Vagina (tissue), 2 donors: ENCODE data around the gene LY6G5B. TPM values are rescaled to one million over a fixed set of nuclear protein-coding genes. Genes with fewer than 3 reads are reported as not detected.
A peak's percentile ranks its signal among the peaks of the same experiment; 100 is the strongest.

Experiments used
- DNase-seq, 2 donors: peaks; one replicate each; pipeline ENCODE4 v3.0.0-alpha.2; 2017; ENCODE audit errors: extremely low spot score in 2 of 2
- H3K27ac ChIP-seq: fragments of 200-600 bp; sonication (generic); one replicate; pipeline ENCODE4 v1.5.1; 2019
- H3K27me3 ChIP-seq: fragments of 200-600 bp; sonication (generic); one replicate; pipeline ENCODE4 v1.5.1; 2019
- H3K36me3 ChIP-seq, 2 donors: fragments of 200-600 bp; sonication (generic); one replicate each; pipeline ENCODE4 v1.5.1; 2017 to 2019
- H3K4me1 ChIP-seq: fragments of 200-600 bp; sonication (generic); one replicate; pipeline ENCODE4 v1.5.1; 2019
- H3K4me3 ChIP-seq, 2 donors: fragments of 200-600 bp; sonication (generic); 1 replicate in 1 of 2; 2 replicates in 1 of 2; pipeline ENCODE4 v1.5.1; 2016 to 2019
- H3K9me3 ChIP-seq: fragments of 200-600 bp; sonication (generic); one replicate; pipeline ENCODE4 v1.5.1; 2019
- POLR2A ChIP-seq, 2 donors: fragments of 450-650 bp; IDR thresholded peaks; one replicate each; pipeline ENCODE4 v1.6.1; 2017; ENCODE audit warnings: antibody characterized with exemption in 2 of 2, mild to moderate bottlenecking in 2 of 2, moderate library complexity in 2 of 2
- POLR2AphosphoS5 ChIP-seq, 2 donors: sonication (generic); formaldehyde crosslinking; IDR thresholded peaks; one replicate each; pipeline ENCODE4 v1.9.0; 2017; ENCODE audit warnings: antibody characterized with exemption in 2 of 2, mild to moderate bottlenecking in 2 of 2, low read depth in 1 of 2; ENCODE audit not compliant: insufficient read depth in 1 of 2
- intact Hi-C: fragments of 100-400 bp; cut with DNase I; formaldehyde crosslinking; loops from one replicate; pipeline ENCODE4 v1.15.1; 2023
- total RNA-seq: library from RNA; depleted of rRNA; stranded (reverse); fragments of >200 nt; gene quantifications from one replicate; pipeline ENCODE4 v1.2.3, GENCODE V29; 2016
- TF ChIP-seq, protein P1 (sequence below), 3 experiments: fragments of 450-650 bp in 2 of 3; fragments of 200-600 bp in 1 of 3; sonication (generic) in 1 of 3; IDR thresholded peaks; one replicate each; pipeline ENCODE4 v1.5.1; 2017 to 2019; ENCODE audit warnings: antibody characterized with exemption in 3 of 3, mild to moderate bottlenecking in 2 of 3, moderate library complexity in 2 of 3

The LY6G5B gene
- total RNA-seq, 1 donor from 2014 or later: 7.4 TPM

DNA sequence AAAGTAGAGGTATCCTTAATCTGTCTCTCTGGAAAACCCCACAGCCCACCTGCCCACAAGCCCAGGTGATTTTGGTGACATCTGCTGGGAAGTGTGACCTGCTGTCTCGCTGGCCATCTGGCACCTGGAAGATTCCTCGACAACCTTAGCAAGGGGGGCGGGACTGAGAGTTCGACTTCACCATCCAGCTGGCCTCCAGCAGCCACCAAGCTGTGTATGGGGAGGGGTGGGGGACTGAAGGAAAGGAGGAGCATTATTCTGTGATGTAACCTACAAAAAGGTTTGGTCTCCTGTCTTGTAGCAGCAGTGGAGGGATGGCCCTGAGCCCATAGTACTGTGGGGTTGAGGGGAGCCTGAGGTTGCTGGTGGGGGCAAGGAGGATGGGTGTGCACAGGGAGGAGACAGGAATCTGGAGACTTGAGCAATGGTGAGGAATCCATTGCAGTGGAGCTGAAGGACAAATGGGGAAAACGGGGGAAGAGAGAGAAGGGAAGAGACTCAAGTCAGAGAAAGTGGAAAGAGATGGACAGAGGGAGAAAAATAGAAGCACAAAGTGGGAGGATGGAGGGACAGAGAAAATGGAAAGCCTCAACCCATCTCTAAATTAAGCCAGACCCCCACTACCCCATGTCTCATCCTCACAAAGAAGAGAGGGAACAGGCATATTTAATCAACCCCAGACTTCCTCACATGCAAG lies 40.9 kb downstream of the LY6G5B start:
- H3K4me3 ChIP-seq: no peak overlapping the region
- no peaks in the 10 kb centered on the region for H3K27me3 ChIP-seq
- peaks cover 14% of the 10 kb centered on the region for H3K4me1 ChIP-seq
- H3K27ac ChIP-seq: no peak overlapping the region
- no peak for DNase-seq
- TF ChIP-seq POLR2A (IDR thresholded peaks at IDR 0.05) (no peak), POLR2AphosphoS5 (IDR thresholded peaks at IDR 0.05; ENCODE audit: insufficient read depth in 1 of 2, low read depth in 1 of 2) (no peak)
- TF ChIP-seq, protein P1, sequence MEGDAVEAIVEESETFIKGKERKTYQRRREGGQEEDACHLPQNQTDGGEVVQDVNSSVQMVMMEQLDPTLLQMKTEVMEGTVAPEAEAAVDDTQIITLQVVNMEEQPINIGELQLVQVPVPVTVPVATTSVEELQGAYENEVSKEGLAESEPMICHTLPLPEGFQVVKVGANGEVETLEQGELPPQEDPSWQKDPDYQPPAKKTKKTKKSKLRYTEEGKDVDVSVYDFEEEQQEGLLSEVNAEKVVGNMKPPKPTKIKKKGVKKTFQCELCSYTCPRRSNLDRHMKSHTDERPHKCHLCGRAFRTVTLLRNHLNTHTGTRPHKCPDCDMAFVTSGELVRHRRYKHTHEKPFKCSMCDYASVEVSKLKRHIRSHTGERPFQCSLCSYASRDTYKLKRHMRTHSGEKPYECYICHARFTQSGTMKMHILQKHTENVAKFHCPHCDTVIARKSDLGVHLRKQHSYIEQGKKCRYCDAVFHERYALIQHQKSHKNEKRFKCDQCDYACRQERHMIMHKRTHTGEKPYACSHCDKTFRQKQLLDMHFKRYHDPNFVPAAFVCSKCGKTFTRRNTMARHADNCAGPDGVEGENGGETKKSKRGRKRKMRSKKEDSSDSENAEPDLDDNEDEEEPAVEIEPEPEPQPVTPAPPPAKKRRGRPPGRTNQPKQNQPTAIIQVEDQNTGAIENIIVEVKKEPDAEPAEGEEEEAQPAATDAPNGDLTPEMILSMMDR (IDR thresholded peaks at IDR 0.05): no peak
- no peaks in the 10 kb centered on the region for H3K36me3 ChIP-seq
- intact Hi-C loops: no loop called here
- H3K9me3 ChIP-seq: no peaks in the 10 kb centered on the region

DNA sequence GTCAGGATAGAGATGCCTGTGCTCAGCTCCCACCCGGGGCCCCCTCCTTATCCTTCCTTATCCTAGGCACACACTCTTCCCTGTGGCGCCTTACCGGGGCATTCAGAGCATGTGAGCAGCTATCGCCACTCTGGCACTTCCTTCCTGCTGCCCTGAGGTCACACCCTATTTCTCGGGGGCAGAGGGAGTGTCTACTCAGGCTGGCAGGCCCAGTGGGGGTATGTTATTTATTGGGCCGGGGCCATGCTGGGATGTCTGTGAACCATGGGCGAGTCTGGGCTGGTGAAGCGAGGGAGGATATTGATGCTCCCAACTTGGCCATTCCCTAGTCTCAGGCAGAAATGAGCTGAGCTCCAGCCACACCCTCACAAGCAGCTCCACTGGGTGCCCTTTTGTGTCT lies 41.5 kb downstream of the LY6G5B start:
- no peaks in the 10 kb centered on the region for H3K27me3 ChIP-seq
- no peak overlapping the region for H3K4me3 ChIP-seq
- no peak for TF ChIP-seq POLR2A (IDR thresholded peaks at IDR 0.05)
- peak in 1 of 2 donors; percentile 25 for TF ChIP-seq POLR2AphosphoS5 (IDR thresholded peaks at IDR 0.05; ENCODE audit: insufficient read depth in 1 of 2, low read depth in 1 of 2)
- TF ChIP-seq, protein P1 (IDR thresholded peaks at IDR 0.05): no peak
- intact Hi-C loops: no loop called here
- peaks cover 14% of the 10 kb centered on the region for H3K4me1 ChIP-seq
- no peak overlapping the region for H3K27ac ChIP-seq
- no peaks in the 10 kb centered on the region for H3K9me3 ChIP-seq
- H3K36me3 ChIP-seq: no peaks in the 10 kb centered on the region
- DNase-seq: no peak

DNA sequence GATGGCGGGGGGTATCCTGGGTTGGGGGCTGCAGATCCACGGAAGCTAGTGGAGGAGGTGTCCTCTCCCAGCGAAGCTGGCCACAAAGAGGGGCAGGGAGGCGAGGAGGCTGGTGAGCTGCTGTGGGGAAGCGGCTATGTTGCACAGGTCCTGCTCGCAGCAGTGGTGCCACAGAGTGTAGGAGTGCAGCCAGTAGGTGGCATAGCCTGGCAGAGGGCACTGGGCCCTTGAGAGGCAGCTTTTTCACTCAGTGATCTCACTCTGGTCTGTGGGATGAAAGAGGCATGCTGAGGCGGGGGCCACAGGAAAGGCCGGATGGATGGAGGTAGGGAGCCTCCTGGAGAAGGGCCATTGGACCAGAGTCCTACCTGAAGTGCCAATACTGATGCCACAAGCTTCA lies 42.5 kb downstream of the LY6G5B start:
- Histone ChIP-seq H3K4me1 (peaks cover 14% of the 10 kb centered on the region), H3K27me3 (no peaks in the 10 kb centered on the region), H3K9me3 (no peaks in the 10 kb centered on the region), H3K36me3 (no peaks in the 10 kb centered on the region), H3K4me3 (no peak overlapping the region), H3K27ac (no peak overlapping the region)
- no peak for DNase-seq
- intact Hi-C loops: no loop called here
- TF ChIP-seq POLR2AphosphoS5 (IDR thresholded peaks at IDR 0.05; ENCODE audit: insufficient read depth in 1 of 2, low read depth in 1 of 2) (no peak), POLR2A (IDR thresholded peaks at IDR 0.05) (no peak)
- TF ChIP-seq, protein P1 (IDR thresholded peaks at IDR 0.05): no peak

DNA sequence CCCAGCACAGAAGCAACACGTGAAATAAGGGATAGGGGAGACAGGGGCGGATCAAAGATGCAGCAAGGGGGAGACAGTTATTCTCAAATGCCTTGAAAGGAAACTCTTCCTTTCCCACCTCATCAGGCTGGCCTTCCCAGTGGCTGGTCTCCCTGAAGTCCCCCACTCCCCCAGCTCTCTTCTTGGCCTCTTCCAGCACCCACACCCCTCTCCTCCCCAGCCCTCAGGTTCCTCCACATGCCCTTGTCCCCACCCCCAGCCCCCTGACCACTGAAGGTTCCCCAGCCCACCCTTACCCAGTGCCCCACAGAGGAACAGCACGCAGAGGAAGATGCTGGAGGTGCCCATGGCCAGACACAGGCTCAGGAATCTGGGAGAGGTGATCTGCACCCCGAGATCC lies 43.7 kb downstream of the LY6G5B start:
- intact Hi-C loops: no loop called here

More for the DNA sequence above, 43.7 kb downstream of the LY6G5B start:
- no peaks in the 10 kb centered on the region for H3K27me3 ChIP-seq
- TF ChIP-seq, protein P1 (IDR thresholded peaks at IDR 0.05): no peak
- TF ChIP-seq POLR2A (IDR thresholded peaks at IDR 0.05) (no peak), POLR2AphosphoS5 (IDR thresholded peaks at IDR 0.05; ENCODE audit: insufficient read depth in 1 of 2, low read depth in 1 of 2) (no peak)
- H3K27ac ChIP-seq: no peak overlapping the region
- H3K36me3 ChIP-seq: no peaks in the 10 kb centered on the region
- H3K9me3 ChIP-seq: no peaks in the 10 kb centered on the region
- no peak for DNase-seq
- peaks cover 14% of the 10 kb centered on the region for H3K4me1 ChIP-seq
- H3K4me3 ChIP-seq: no peak overlapping the region
